Measurements from ENCODE around the gene CNTNAP2. TPM values are rescaled to one million over a fixed set of nuclear protein-coding genes. Genes with fewer than 3 reads are reported as not detected.
A peak's percentile ranks its signal among the peaks of the same experiment; 100 is the strongest.

Gene CNTNAP2
- total RNA-seq, 1 donor from 2014 or later: 1.9 TPM

DNA sequence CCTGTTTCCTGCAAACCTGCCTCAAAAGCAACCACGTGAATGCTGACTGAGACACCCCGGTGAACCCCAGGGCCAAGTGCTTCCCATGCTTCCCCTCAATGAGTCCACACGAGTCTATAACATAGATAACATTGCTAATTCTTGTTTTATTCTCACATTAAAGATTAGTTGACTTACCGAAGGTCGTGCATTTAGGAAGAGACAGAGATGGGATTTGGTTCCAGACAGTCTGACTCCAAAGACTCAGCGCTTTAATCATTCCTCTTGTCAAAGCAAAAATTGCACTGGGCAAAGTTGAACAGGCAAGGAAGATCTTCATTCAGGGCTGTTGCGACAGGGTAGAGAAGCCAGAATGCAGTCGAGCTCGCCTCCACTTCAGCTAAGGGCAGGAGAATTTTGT is 2038.4 kb downstream of the CNTNAP2 start:
- no peak for DNase-seq

GRCh38 chr7:148155826-148156225 is 2039.2 kb downstream of the CNTNAP2 start:
- DNase-seq: no peak

DNA sequence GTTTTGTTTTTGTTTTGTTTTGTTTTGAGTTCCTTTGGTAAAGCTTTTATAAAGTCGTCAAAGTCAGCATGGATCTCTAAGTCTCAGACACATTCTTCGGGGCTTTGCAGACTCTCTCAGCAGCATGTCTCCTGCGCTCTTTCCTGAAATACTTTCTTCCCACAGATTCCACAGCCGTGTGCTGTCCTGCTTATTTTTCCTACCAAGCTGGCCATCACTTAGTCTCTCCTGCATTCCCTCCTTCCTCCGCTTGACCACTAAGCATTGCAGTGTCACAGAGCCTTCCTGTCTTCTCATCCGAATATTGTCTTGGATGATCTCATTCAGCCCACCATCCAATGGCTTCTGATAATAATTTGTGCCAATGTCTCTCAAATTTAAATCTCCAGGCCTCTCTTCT is 2039.6 kb downstream of the CNTNAP2 start:
- no peak for DNase-seq

- no peak for DNase-seq
Measured at GRCh38 chr7:148159331-148159730, 2042.7 kb downstream of the CNTNAP2 start.

DNA sequence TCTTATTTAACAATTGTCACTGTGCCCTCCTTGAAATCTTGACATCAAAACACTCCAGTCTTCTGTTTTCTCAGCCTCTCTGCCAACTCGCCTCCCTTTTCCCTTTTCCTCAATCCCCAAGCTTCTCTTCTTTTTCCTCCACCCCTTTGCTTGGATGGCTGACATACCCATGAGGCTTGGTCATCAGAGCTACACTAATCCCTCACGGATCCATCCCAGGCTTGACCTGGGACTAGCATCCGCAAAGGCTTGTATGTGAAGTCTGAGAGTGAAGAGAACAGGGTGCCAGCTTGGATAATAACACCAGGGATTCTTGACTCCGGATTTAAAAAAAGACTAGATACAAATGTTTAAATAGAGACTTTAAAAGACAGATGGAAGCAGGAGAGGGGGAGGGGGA is 2045.2 kb downstream of the CNTNAP2 start:
- no peak for DNase-seq

GRCh38 chr7:148162808-148163207 is 2046.2 kb downstream of the CNTNAP2 start:
- no peak for DNase-seq

DNA sequence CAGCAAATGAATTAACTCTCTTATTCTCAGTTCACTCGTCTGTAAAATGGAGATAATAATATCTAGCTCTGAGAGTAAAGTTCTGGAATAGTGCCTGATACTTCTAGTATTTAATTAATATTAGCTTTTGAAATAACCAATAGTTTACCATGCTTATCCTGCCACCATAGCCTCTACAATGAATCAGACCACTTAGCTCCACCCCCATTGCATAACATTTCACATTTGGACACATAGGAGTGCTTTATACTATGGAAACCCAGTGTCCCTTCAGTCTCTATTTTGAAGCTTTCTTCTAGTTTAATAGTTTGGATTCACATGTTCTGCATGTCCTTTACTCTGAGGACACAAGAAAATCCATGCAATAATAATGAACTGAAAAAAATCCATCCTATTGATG is 2046.6 kb downstream of the CNTNAP2 start:
- no peak for DNase-seq

DNA sequence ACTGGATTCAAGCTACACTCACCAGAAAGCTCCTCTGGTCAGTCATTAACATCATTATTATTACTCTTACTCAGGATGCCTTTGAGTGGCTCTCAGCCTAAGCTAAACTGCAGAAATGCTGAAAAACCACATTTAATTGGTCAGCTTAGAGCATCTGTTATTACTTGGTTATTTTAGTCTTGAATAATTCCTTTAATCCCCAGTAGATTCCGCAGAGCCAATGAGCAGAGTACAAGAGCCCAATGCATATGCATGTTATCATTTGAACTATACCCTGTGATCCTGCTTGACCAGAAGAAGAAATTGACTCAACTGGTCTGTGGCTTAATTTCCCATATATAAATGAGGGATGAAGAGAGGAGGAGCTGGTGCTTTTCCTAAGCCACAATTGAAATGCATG is 2056.3 kb downstream of the CNTNAP2 start:
- peak; percentile 33 for DNase-seq

- no peak for DNase-seq
Measured at GRCh38 chr7:148173369-148173768, 2056.8 kb downstream of the CNTNAP2 start.

DNA sequence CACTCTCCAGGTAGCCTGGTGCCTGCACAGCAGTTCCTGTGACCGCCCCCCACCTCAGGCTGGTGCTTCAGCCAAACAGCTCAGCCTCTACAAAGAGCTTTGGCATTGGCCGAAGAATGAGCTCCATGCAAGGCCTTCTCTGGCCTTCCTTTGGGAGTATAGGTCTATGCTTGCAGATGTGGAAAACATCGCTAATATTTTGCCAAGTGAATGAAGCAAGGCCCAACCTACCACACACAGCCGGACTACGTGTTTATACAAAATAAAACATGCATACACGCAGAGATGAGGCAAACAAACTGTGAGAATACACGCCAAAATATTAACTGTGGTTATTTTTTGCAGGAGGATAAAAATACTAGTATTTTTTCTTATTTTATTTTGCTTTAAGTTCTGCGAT is 2057.8 kb downstream of the CNTNAP2 start:
- DNase-seq: peak; percentile 27

- DNase-seq: no peak
Measured at GRCh38 chr7:148175512-148175911, 2058.9 kb downstream of the CNTNAP2 start.

- DNase-seq: peak; percentile 61
Measured at GRCh38 chr7:148177972-148178371, 2061.4 kb downstream of the CNTNAP2 start.

GRCh38 chr7:148180075-148180474 is 2063.5 kb downstream of the CNTNAP2 start:
- DNase-seq: no peak

- no peak for DNase-seq
Measured at GRCh38 chr7:148182264-148182663, 2065.7 kb downstream of the CNTNAP2 start.

DNA sequence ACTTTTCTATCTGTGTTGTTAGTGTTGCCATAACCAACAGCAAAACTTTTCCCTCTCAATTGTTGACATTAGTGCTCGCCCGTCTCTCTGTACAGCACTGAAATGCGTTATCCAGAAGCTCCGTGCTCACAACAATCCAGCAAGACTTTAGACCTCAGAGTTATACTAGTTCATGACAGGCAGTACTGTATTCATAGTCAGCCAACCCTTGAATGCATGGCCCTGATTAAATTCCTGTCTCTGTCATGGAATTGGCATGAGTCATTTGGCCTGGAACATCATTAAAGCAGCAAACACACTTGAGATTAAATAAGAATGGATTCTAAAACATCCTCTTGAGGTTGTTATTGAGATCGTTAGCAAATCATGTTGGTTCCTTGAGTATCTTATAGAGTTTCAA is 2068.4 kb downstream of the CNTNAP2 start:
- peak; percentile 72 for DNase-seq

DNA sequence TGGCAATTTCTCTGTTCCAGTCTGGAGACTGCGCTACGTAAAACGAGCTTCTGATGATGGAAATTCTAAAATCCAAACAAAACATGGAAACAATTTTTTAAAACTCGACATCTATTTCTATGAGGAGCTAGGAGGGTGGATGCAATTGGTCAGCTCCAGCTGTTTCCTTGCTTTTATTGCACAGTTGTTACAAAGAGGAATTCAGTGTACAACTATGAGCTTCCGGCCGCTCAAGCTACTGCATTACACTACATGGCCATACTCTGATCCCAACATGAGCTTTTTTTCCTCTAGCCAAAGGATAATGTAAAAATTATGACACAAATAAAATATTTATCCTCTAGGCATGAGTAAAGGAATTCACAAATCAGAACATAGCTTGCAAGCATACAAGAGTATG is 2070.9 kb downstream of the CNTNAP2 start:
- peak; percentile 21 for DNase-seq

GRCh38 chr7:148191391-148192065 is 2074.9 kb downstream of the CNTNAP2 start:
- DNase-seq: no peak

DNA sequence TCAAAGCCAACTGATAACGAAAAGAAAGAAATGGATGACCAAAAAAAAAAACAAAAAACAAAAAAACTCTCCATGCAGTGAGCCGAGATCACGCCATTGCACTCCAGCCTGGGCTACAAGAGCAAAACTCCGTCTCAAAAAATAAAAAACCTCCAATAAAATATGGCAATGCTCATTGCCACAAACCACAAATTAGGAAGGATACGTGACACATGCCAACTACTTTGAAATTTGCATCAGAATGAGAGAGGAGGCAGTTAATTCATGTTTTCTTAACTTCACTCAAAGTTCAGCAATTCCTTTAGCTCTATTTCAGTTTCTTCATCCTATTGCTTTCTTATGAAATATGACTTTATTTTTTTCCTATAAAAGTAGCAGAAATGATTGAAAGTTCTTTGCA is 2075.9 kb downstream of the CNTNAP2 start:
- DNase-seq: no peak

DNA sequence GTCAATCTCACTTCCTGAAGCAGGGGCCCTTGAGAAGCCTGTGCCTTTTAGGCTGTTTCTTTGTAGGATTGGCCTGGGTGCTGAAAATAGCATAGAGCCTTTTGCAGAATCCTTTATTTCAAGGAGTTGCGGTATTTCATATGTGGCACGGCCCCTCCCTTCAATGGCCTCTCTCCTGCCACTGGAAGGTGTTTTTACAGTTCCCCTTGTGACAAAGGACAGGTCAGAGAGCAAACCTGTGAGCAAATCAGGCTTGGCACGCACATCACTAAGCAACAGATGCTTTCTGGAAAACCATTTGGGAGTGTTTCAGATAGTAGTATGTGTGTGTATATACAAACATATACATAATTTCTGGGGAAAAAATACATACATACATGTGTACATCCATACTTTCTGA is 2085.4 kb downstream of the CNTNAP2 start:
- no peak for DNase-seq

DNA sequence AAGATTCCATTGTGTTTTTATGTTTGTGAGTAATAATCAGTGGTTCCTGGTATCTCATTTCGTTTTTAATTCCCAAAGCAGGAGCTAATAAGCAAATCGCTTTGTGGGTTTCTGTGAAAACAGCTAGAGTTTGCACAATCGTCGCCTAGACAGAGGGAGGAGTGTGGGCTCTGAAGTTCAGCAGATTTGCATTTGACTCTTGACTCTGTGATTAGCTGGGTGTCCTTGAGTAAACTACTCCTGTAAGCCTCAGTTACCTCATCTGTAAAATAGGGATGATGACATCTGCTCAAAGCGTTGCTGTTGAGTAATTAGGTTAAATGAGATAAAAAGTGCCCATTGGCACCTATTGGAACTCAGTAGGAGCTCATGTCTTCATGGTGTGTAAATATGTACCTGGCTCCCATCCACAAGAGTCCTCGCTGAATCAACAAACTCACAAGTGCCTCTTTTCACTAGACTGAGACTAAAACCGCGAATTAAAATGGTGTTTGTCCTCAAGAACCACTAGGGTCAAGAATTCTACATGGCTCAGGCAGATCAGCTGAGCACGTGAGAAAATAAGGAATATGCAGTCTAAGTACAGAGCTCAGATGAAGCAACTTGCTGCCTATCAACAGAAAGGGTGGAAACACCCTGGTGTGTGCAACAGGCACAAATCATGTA is 2088.2 kb downstream of the CNTNAP2 start:
- no peak for DNase-seq

- no peak for DNase-seq
Measured at GRCh38 chr7:148209643-148210190, 2093.1 kb downstream of the CNTNAP2 start.

GRCh38 chr7:148210804-148211325 is 2094.3 kb downstream of the CNTNAP2 start:
- DNase-seq: no peak

- peak; percentile 47 for DNase-seq
Measured at GRCh38 chr7:148211740-148212151, 2095.1 kb downstream of the CNTNAP2 start.

DNA sequence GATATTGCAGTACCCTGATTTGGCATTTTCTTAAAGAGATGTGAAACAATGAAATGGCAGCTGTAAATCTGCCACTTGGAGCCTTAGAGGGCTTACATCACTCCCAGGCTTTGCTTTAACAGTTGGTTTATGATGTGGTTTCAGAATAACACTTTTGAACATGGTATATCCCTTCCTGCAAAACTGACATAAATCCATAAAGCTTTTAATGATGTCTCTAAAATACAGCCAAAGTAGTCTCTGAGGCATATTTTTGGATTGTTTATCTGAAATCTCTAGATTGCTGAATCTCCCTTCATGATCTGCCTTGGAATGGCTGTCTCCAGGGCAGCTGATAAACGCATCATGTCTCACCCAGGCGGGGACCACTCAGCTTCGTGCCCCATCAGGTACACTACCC is 2096.1 kb downstream of the CNTNAP2 start:
- peak; percentile 21 for DNase-seq

All from skin of body (tissue), 2 donors.